SU-DHL-6 (cell line): ENCODE measurements around the gene GMIP.

Experiments used
- CTCF ChIP-seq: fragments of 200-600 bp; sonication (generic); IDR thresholded peaks from one replicate; pipeline ENCODE4 v1.5.1; 2017; ENCODE audit warnings: antibody characterized with exemption, mild to moderate bottlenecking, low read length, moderate library complexity; ENCODE audit not compliant: insufficient read depth, poor library complexity, severe bottlenecking
- EZH2phosphoT487 ChIP-seq: fragments of 200-600 bp; sonication (generic), shearing (Covaris generic); conservative IDR thresholded peaks from 2 replicates; pipeline ENCODE4 v1.6.1; 2018; ENCODE audit warnings: mild to moderate bottlenecking, antibody characterized with exemption, low read length, moderate library complexity, mixed read lengths

- TF ChIP-seq CTCF (no peak), EZH2phosphoT487 (no peak)
Measured at GRCh38 chr19:19672816-19673215, 29.4 kb upstream of the GMIP start.
